HG03097 (cell line): ENCODE results near the gene GPALPP1.
"Not testable (repeated sequence)": the region's sequence is repeated elsewhere in the genome, so short reads cannot be mapped to it uniquely, and the experiment has no call there.

ENCODE experiments used
- ATAC-seq: cut with Tn5 transposase; IDR thresholded peaks from one replicate; pipeline ENCODE4 v1.9.1; 2021; ENCODE audit not compliant: unreplicated experiment, low FRiP score

Gene GPALPP1

GRCh38 chr13:44989071-44989889 is at the start of gene GPALPP1, which contains the start of gene NUFIP1:
Gene GPALPP1, plus strand, starts transcription at chr13:44989538. Its CDS starts 117 bp downstream, at chr13:44989655.
Gene NUFIP1, minus strand, starts transcription at chr13:44989471. Its CDS starts 35 bp downstream, at chr13:44989436.
- ATAC-seq: peak; percentile 83

GRCh38 chr13:44943411-44943810 is 45.9 kb upstream of the GPALPP1 start:
- not testable (repeated sequence) for ATAC-seq

GRCh38 chr13:44951184-44951583 is 38.2 kb upstream of the GPALPP1 start:
- no peak for ATAC-seq

GRCh38 chr13:44952671-44953070 is 36.7 kb upstream of the GPALPP1 start:
- ATAC-seq: no peak

- ATAC-seq: no peak
Observed at GRCh38 chr13:44954224-44954623, 35.1 kb upstream of the GPALPP1 start.

DNA sequence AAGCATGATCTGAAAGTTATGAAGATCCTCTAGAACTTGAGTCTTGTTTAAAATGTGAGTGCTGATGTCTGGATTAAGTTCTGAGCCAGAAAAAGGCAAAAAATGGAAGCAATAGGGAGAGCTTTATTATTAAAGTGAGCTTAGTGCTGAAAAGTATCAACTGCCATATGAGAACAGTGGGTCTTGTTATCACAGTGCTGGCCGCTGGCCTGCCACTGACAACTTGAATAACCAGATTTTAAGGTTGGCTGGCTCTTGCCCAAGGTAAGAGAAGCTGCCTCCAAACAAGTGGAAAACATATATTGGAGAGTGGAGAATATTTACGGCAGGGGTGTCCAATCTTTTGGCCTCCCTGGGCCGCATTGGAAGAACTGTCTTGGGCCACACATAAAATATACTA is 33.9 kb upstream of the GPALPP1 start:
- no peak for ATAC-seq

GRCh38 chr13:44961997-44962396 is 27.3 kb upstream of the GPALPP1 start:
- no peak for ATAC-seq

DNA sequence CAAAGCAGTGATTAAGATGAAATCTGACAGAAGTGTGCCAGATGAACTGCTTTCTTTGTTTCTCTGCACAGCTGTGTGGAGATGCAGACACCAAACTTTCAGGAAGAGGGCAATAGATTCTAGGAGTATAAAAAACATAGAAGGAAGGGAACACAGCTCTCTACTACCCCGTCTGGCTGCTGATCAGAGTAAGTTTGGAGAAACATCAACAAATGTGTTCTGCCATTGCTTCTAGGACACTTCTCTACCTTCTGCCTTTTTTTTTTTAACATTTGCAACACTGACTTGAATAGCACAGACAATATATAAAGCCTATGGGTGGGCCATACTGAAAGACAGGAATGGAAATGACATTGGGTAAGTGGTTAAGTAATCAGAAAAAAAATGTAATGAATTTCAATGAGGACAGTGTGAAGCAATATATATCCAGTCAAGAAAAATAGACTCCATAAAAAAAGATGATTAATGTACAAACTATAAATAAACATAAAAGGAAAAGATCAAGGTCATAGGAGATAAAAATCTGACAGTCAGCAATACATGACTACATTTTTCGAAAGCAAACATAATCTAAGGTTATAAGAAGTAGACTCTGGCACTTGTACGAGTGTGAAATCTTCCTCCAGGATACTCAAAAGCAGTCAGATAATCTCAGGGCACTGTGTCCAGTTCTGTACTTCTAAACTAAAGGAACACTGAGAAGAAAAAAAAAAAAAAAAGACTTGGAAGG is 21.5 kb upstream of the GPALPP1 start:
- no peak for ATAC-seq

DNA sequence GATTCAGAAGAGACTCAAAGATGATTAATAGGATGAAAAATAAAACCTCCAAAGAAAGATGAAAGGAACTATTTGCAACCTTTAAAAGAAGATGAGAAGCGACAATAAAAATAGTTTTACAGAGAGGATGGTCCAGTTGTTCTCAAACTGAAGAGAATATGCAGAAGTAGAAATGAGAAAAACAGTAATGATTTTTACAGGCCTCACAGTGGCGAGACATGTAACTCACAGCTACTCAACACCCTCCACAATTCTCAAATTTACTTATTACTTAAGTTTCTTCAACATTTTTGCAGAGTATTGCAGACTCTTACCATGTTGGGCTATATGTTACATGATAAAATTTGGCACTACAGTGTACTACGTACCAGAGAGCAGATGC is 20.9 kb upstream of the GPALPP1 start:
- ATAC-seq: no peak

- ATAC-seq: no peak
Observed at GRCh38 chr13:44969551-44970484, 19.5 kb upstream of the GPALPP1 start.

DNA sequence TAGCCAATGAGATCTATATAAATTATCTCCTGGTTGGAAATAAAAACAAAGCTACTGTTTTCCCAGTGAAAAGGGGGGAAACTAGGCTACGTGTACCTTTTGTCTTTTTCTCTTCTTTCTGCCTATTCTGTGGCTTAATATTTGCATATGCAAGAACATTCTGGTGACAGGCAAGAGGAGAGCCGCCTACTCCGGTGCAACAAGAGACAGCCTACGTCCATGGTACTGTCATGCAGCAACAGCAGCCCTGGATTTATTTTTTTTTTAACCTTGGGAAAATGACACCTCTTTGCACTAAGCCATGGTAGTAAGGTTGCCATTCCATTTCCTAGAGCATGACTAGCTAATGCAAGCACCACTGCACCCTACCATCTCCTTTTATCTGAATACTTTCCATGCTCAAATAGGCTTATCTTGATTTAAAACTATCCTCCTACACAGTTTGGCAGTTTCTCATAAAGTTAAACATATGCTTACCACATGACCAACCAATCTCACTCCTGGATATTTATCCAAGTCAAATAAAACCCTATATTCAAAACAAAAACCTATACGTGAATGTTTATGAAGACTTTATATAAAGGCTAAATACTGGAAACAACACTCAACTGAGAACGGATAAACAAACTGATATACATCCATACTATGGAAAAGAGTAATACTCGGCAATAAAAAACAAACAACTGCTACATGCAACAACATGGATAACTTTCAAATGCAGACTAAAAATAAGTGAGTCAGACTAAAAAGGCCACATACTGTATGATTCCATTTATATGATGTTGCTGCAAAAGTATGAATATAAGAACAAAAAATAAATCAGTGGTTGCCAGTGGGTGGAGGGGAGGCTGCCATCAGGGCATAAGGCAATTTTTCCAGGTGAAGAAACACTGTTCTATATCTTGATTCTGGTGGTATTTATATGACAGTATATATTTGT is 17.4 kb upstream of the GPALPP1 start:
- no peak for ATAC-seq

GRCh38 chr13:44972956-44973581 is 16.3 kb upstream of the GPALPP1 start:
- ATAC-seq: no peak

DNA sequence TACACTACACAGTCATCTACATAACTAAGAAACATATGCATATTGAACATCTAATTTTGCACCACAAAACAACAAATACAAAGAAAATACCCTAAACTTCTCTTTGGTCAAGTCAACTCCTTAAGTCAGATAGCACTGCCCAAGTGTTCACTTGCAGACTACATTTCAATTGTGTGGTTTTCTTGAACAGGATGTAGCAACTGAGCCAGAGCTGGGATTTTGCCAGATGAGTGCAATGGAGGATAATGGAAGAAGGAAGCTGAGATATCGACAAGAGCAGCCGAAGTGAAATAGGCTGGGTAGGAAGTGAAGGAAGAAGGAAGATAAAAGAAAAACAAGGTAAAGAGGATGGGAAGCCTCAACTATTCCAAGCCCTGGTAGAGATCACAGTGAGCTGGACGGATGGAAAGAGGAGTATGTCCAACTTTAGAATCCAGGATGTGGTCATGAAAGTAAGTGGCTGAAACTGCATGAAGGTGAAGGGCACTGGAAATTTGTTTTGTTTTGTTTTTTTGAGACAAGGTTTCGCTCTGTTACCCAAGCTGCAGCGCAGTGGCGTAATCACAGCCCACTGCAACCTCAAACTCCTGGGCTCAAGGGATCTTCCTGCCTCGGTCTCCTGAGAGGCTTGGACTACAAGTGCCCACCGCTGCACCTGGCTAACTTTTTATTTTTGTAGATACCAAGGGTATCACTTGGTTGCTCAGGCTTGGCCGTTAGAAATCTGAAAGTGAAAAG is 15.1 kb upstream of the GPALPP1 start:
- ATAC-seq: peak; percentile 48

- no peak for ATAC-seq
Observed at GRCh38 chr13:44976196-44976595, 13.1 kb upstream of the GPALPP1 start.

- ATAC-seq: no peak
Observed at GRCh38 chr13:44976949-44977583, 12.3 kb upstream of the GPALPP1 start.

DNA sequence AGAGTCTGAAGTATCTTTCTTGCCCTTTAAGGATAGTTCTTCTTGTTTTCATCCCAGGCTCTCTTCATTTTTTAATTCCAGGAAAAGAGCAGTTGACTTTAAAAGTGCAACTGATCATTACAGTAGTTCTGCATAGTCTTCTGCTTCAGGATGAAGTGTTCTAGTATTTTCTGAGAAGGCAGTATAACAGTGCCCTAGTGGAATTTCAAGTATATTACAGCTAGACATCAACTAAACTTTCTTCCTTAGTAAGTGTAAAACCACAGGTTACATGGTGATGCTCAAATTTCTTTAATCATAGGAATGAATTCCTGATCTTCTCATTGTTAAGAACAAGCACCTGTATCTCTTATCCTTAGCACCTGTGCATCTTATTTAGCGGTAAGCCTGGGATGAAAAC is 11.0 kb upstream of the GPALPP1 start:
- no peak for ATAC-seq

GRCh38 chr13:44989941-44990340 is 603 bp downstream of the GPALPP1 start:
- ATAC-seq: no peak

GRCh38 chr13:45003417-45003816 is 14.1 kb downstream of the GPALPP1 start:
- ATAC-seq: no peak
